OCI-LY7 (cell line): ENCODE results near the gene NFIX. TPM values are rescaled to one million over a fixed set of nuclear protein-coding genes. Genes with fewer than 3 reads are reported as not detected.

Experiments
- BruUV-seq: library from RNA; stranded (reverse); fragments of 400-500 nt; replicated peaks from 2 replicates; lab custom pipeline; 2021; lab: Mats Ljungman, UMichigan
- CTCF ChIA-PET: fragments of 300-600 bp; sonication (Branson Sonifier 250); formaldehyde crosslinking; loops from one replicate; lab custom pipeline; 2022; ENCODE audit warnings: antibody characterized with exemption; ENCODE audit not compliant: unreplicated experiment; lab: Charles Lee
- POLR2A ChIA-PET: fragments of 300-600 bp; sonication (Branson Sonifier 250); formaldehyde crosslinking; loops from one replicate; lab custom pipeline; 2022; ENCODE audit warnings: antibody characterized with exemption; lab: Charles Lee
- DNase-seq: peaks from one replicate; pipeline ENCODE4 v3.0.0-alpha.2; 2015; ENCODE audit warnings: low spot score
- H2AFZ ChIP-seq: fragments of 200-600 bp; sonication (generic), shearing (Covaris generic); 2 replicates; pipeline ENCODE4 v1.6.1; 2014; ENCODE audit warnings: mild to moderate bottlenecking, antibody characterized with exemption, low read length, moderate library complexity
- H3K27ac ChIP-seq: fragments of 200-600 bp; sonication (generic); 2 replicates; pipeline ENCODE4 v1.5.1; 2014; ENCODE audit warnings: mixed run types, low read depth, mild to moderate bottlenecking, moderate library complexity, low read length, inconsistent platforms; ENCODE audit not compliant: poor library complexity, severe bottlenecking
- H3K36me3 ChIP-seq: fragments of 200-600 bp; sonication (generic); 2 replicates; pipeline ENCODE4 v1.6.1; 2014; ENCODE audit warnings: mild to moderate bottlenecking, antibody characterized with exemption, low read length, moderate library complexity, mixed read lengths; ENCODE audit not compliant: insufficient read depth
- H3K4me1 ChIP-seq: fragments of 200-600 bp; sonication (generic); 2 replicates; pipeline ENCODE4 v1.5.1; 2014; ENCODE audit warnings: mild to moderate bottlenecking, low read length; ENCODE audit not compliant: insufficient read depth, poor library complexity, severe bottlenecking
- H3K4me2 ChIP-seq: fragments of 200-600 bp; sonication (generic); 2 replicates; pipeline ENCODE4 v1.6.1; 2014; ENCODE audit warnings: mild to moderate bottlenecking, low read length
- H3K4me3 ChIP-seq: fragments of 200-600 bp; sonication (generic); 2 replicates; pipeline ENCODE4 v1.5.1; 2014; ENCODE audit warnings: mild to moderate bottlenecking, low read depth, low read length; ENCODE audit not compliant: poor library complexity, severe bottlenecking
- H3K79me2 ChIP-seq: fragments of 200-600 bp; sonication (generic); 2 replicates; pipeline ENCODE4 v1.6.1; 2016; ENCODE audit warnings: low read depth, mild to moderate bottlenecking, low read length, moderate library complexity, mixed read lengths; ENCODE audit not compliant: insufficient read depth
- H3K9me2 ChIP-seq: fragments of 200-600 bp; sonication (generic); 2 replicates; pipeline ENCODE4 v1.6.1; 2016; ENCODE audit warnings: mild to moderate bottlenecking, low read length, mixed read lengths; ENCODE audit not compliant: insufficient read depth
- H3K9me3 ChIP-seq: fragments of 200-600 bp; sonication (generic); 2 replicates; pipeline ENCODE4 v1.6.1; 2014; ENCODE audit warnings: mild to moderate bottlenecking, mixed run types, low read length, mixed read lengths
- H4K20me1 ChIP-seq: fragments of 200-600 bp; sonication (generic); 2 replicates; pipeline ENCODE4 v1.6.1; 2014; ENCODE audit warnings: mild to moderate bottlenecking, antibody characterized with exemption, low read length, moderate library complexity, mixed read lengths; ENCODE audit not compliant: insufficient read depth
- CTCF ChIP-seq: fragments of 200-600 bp; sonication (generic); conservative IDR thresholded peaks from 2 replicates; pipeline ENCODE4 v1.5.1; 2014; ENCODE audit warnings: mild to moderate bottlenecking, antibody characterized with exemption, low read length, moderate library complexity, mixed read lengths
- EZH2phosphoT487 ChIP-seq: fragments of 200-600 bp; sonication (generic); IDR thresholded peaks from 2 replicates; pipeline ENCODE4 v1.6.1; 2018; ENCODE audit warnings: low read depth, borderline replicate concordance, mild to moderate bottlenecking, mixed run types, antibody characterized with exemption, low read length, moderate library complexity, mixed read lengths
- intact Hi-C: fragments of 100-400 bp; cut with micrococcal nuclease; formaldehyde crosslinking; loops from one replicate; pipeline ENCODE4 v1.10.0; 2022; ENCODE audit not compliant: unreplicated experiment
- total RNA-seq, 2 experiments: library from RNA; depleted of rRNA in 1 of 2; stranded (reverse); fragments of >200 nt in 1 of 2; shearing (Covaris generic) in 1 of 2; gene quantifications; 2 replicates each; pipeline ENCODE4 v1.2.3, GENCODE V29; 2014 to 2022

The NFIX gene
- total RNA-seq, 2 experiments from 2014 or later: 0.16 to 0.72 TPM

GRCh38 chr19:12946092-12946721, 49.1 kb upstream of the NFIX start:
- no TSS peak for BruUV-seq
- intact Hi-C loops: no loop called here
- DNase-seq: peak; percentile 67

GRCh38 chr19:12946731-12947496, 48.4 kb upstream of the NFIX start:
- peaks cover 90% of the 10 kb centered on the region for H3K36me3 ChIP-seq
- TSS peak; percentile 39 for BruUV-seq
- no peak for TF ChIP-seq CTCF
- no peak for TF ChIP-seq EZH2phosphoT487
- peak overlapping the region; percentile 64 for H3K27ac ChIP-seq
- peaks cover 28% of the 10 kb centered on the region for H3K79me2 ChIP-seq
- intact Hi-C loops: no loop called here
- peak overlapping the region; percentile 88 for H3K4me3 ChIP-seq
- H3K4me2 ChIP-seq: peak overlapping the region; percentile 95
- no peak overlapping the region for H2AFZ ChIP-seq
- ChIA-PET POLR2A (interaction anchor here (0.9 to 1.1 kb wide), 3 partner anchors 9 to 208 kb away, joined by 3 to 4 read pairs (median 4); no protein-coding TSS in a partner anchor), CTCF (no interaction called here)
- peaks cover 45% of the 10 kb centered on the region for H3K4me1 ChIP-seq
- H3K9me2 ChIP-seq: no peaks in the 10 kb centered on the region
- DNase-seq: no peak
- peaks cover 14% of the 10 kb centered on the region; the same call in 1 of the 2 replicates for H4K20me1 ChIP-seq
- no peaks in the 10 kb centered on the region for H3K9me3 ChIP-seq

More at GRCh38 chr19:12946092-12946721, 49.1 kb upstream of the NFIX start:
- H3K4me3 ChIP-seq: peak overlapping the region; percentile 88
- ChIA-PET POLR2A (interaction anchor here (0.9 to 1.1 kb wide), 3 partner anchors 10 to 209 kb away, joined by 3 to 4 read pairs (median 4); no protein-coding TSS in a partner anchor), CTCF (no interaction called here)
- peaks cover 50% of the 10 kb centered on the region for H3K4me1 ChIP-seq
- H3K9me2 ChIP-seq: no peaks in the 10 kb centered on the region
- H2AFZ ChIP-seq: no peak overlapping the region
- peaks cover 90% of the 10 kb centered on the region for H3K36me3 ChIP-seq
- peaks cover 14% of the 10 kb centered on the region; the same call in 1 of the 2 replicates for H4K20me1 ChIP-seq
- no peak for TF ChIP-seq CTCF
- no peak for TF ChIP-seq EZH2phosphoT487
- peak overlapping the region; percentile 64 for H3K27ac ChIP-seq
- H3K9me3 ChIP-seq: no peaks in the 10 kb centered on the region
- H3K4me2 ChIP-seq: peak overlapping the region; percentile 95
- peaks cover 36% of the 10 kb centered on the region for H3K79me2 ChIP-seq
